Transverse colon (tissue), 4 donors: ENCODE results near the gene FCER2. TPM values are rescaled to one million over a fixed set of nuclear protein-coding genes. Genes with fewer than 3 reads are reported as not detected.
"Not testable (repeated sequence)": the region's sequence is repeated elsewhere in the genome, so short reads cannot be mapped to it uniquely, and the experiment has no call there.

Experiments used
- DNase-seq: peaks from one replicate; pipeline ENCODE4 v3.0.0-alpha.2; 2019
- H3K27ac ChIP-seq, 4 donors: fragments of 200-600 bp; sonication (generic); 2 replicates each; pipeline ENCODE4 v1.5.1; 2016 to 2018; ENCODE audit warnings: inconsistent platforms in 4 of 4
- H3K27me3 ChIP-seq: fragments of 200-600 bp; sonication (generic); 2 replicates; pipeline ENCODE4 v1.5.1; 2017; ENCODE audit warnings: inconsistent platforms
- H3K36me3 ChIP-seq, 4 donors: fragments of 200-600 bp; sonication (generic); 2 replicates each; pipeline ENCODE4 v1.5.1; 2017 to 2019; ENCODE audit warnings: inconsistent platforms in 4 of 4
- H3K4me1 ChIP-seq, 4 donors: fragments of 200-600 bp; sonication (generic); 2 replicates each; pipeline ENCODE4 v1.5.1; 2017 to 2020; ENCODE audit warnings: inconsistent platforms in 4 of 4
- H3K4me3 ChIP-seq, 4 donors: fragments of 200-600 bp; sonication (generic); 1 replicate in 1 of 4; 2 replicates in 3 of 4; pipeline versions ENCODE4 v1.5.1 to v1.6.1; 2017 to 2019; ENCODE audit warnings: inconsistent platforms in 4 of 4
- H3K9me3 ChIP-seq, 2 donors: fragments of 200-600 bp; sonication (generic); 2 replicates each; pipeline ENCODE4 v1.5.1; 2017 to 2019; ENCODE audit warnings: inconsistent platforms in 2 of 2
- CTCF ChIP-seq, 5 experiments: fragments of 200-600 bp in 3 of 5; fragments of 450-650 bp in 2 of 5; sonication (generic) in 3 of 5; IDR thresholded peaks; 1 replicate in 2 of 5; 2 replicates in 3 of 5; pipeline ENCODE4 v1.5.1; 2016 to 2017; ENCODE audit warnings: antibody characterized with exemption in 5 of 5, inconsistent platforms in 3 of 5, mild to moderate bottlenecking in 2 of 5, moderate library complexity in 1 of 5
- EP300 ChIP-seq: sonication (generic); formaldehyde crosslinking; IDR thresholded peaks from one replicate; pipeline ENCODE4 v1.6.1; 2017; ENCODE audit warnings: antibody characterized with exemption, low read depth
- POLR2A ChIP-seq: fragments of 450-650 bp; IDR thresholded peaks from one replicate; pipeline ENCODE4 v1.6.1; 2016; ENCODE audit warnings: antibody characterized with exemption, mild to moderate bottlenecking, moderate library complexity
- POLR2AphosphoS5 ChIP-seq, 3 donors: sonication (generic); formaldehyde crosslinking; IDR thresholded peaks; one replicate each; pipeline ENCODE4 v1.6.1; 2016; ENCODE audit warnings: antibody characterized with exemption in 3 of 3
- WGBS, 2 donors: methylation state at CpG; one replicate each; pipeline ENCODE4 v1.1.5; 2018; ENCODE audit warnings: low coverage in 1 of 2; 5-methylcytosine and 5-hydroxymethylcytosine counted together
- in situ Hi-C, 4 donors: fragments of 200-750 bp; cut with MboI; loops; one replicate each; pipeline versions ENCODE4 v1.15.0 to v1.15.1; 2017; ENCODE audit warnings: low sequenced_read_pairs in 3 of 4, low pct_ligation_motif_present in 1 of 4, low pct_unique_long_range_greater_than_20kb in 1 of 4
- intact Hi-C: fragments of 100-400 bp; cut with DNase I; formaldehyde crosslinking; loops from one replicate; pipeline ENCODE4 v1.15.1; 2023; ENCODE audit warnings: low total_unique reads
- total RNA-seq, 4 donors: library from RNA; depleted of rRNA; stranded (reverse); fragments of >200 nt; gene quantifications; one replicate each; pipeline ENCODE4 v1.1.0, GENCODE V29; 2016

The FCER2 gene
- total RNA-seq, 4 donors from 2014 or later: 0.27 to 10.1 (median 4.3) TPM; not detected in 1

DNA sequence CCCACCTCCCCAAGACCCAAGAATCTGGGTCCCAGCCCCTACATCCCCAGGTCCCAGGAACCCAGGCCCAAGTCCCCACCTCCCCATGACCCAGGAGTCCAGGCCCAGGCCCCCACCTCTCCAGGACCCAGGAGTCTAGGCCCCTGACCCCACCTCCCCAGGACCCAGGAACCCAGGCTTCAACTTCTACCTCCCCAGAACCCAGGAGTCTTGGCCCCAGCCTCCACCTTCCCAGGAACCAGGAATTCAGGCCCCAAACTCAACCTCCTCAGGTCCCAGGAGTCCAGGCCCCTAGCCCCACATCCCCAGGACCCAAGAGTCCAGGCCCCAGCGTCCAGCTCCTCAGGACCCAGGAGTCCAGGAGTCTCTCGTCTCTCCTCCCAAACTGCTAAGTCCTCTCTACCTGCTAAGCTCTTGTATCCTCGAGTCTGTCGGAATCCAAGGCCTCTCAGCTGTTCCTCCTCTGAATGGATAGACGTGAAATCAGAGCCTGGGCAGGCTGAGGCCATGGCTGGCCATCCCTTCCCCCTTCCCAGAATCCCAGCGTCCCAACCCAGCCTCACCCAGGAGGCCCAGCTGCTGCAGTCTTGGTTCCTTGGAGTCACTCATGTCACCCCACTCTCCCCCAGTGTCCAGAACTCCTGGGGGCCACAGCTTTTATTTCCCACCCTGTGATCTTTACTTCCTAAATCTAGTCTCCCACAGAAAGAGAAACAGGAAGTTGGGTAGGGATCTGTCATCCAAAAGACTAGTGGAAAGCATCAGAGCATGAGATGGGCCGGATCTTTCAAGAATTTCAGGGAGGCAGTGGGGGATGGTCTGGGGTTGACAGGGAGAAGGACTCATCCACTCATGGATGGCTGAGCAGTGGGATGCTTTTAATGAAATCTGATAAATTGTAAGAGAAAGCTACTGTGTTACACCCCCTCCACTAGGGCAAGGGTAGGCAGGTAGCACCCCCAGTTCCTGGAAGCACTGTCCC is 45.3 kb upstream of the FCER2 start, which contains the start of gene CD209:
Gene CD209 (minus strand): TSS at position 632 of the 982 bp plus-strand sequence. CDS start 23 bp downstream, at position 609.
- H3K9me3 ChIP-seq: no peaks in the 10 kb centered on the region
- no peak for DNase-seq
- H3K27ac ChIP-seq: peak within 1 kb of the TSS in 2 of 4 donors; percentile 1 to 24
- no peaks in the 10 kb centered on the region for H3K4me1 ChIP-seq
- H3K27me3 ChIP-seq: peaks cover 18% of the 10 kb centered on the region
- in situ Hi-C loops: no loop called here
- H3K36me3 ChIP-seq: no peaks in the 10 kb centered on the region
- no peak within 1 kb of the TSS for H3K4me3 ChIP-seq
- TF ChIP-seq EP300 (no peak), POLR2A (no peak), CTCF (IDR thresholded peaks at IDR 0.05) (no peak), POLR2AphosphoS5 (IDR thresholded peaks at IDR 0.05) (no peak)
- 55 to 60% methylated on average over 1 to 7 of the region's 7 CpGs for WGBS, 2 donors
- intact Hi-C loops: no loop called here

- H3K27ac ChIP-seq, intact Hi-C loops, H3K4me3 ChIP-seq, H3K9me3 ChIP-seq, DNase-seq, H3K4me1 ChIP-seq, H3K36me3 ChIP-seq, in situ Hi-C loops: not testable (repeated sequence)
- peaks cover 18% of the 10 kb centered on the region for H3K27me3 ChIP-seq
- WGBS, 2 donors: 85% methylated on average over 4 of the region's 4 CpGs; no CpG with 5 or more reads in 1 of the 2 donors
Observed at GRCh38 chr19:7746306-7746705, 44.4 kb upstream of the FCER2 start.

- no peaks in the 10 kb centered on the region for H3K36me3 ChIP-seq
- no peaks in the 10 kb centered on the region for H3K9me3 ChIP-seq
- 78% methylated on average over 12 of the region's 12 CpGs; no CpG with 5 or more reads in 1 of the 2 donors for WGBS, 2 donors
- DNase-seq: no peak
- in situ Hi-C loops (no loop called here), intact Hi-C loops (no loop called here)
- H3K4me3 ChIP-seq: no peak overlapping the region
- H3K27ac ChIP-seq: no peak overlapping the region
- no peak for TF ChIP-seq POLR2A
- no peak for TF ChIP-seq POLR2AphosphoS5 (IDR thresholded peaks at IDR 0.05)
- TF ChIP-seq CTCF (IDR thresholded peaks at IDR 0.05): no peak
- no peak for TF ChIP-seq EP300
- H3K27me3 ChIP-seq: peaks cover 18% of the 10 kb centered on the region
- H3K4me1 ChIP-seq: no peaks in the 10 kb centered on the region
Observed at GRCh38 chr19:7744871-7745650, 43.1 kb upstream of the FCER2 start.

DNA sequence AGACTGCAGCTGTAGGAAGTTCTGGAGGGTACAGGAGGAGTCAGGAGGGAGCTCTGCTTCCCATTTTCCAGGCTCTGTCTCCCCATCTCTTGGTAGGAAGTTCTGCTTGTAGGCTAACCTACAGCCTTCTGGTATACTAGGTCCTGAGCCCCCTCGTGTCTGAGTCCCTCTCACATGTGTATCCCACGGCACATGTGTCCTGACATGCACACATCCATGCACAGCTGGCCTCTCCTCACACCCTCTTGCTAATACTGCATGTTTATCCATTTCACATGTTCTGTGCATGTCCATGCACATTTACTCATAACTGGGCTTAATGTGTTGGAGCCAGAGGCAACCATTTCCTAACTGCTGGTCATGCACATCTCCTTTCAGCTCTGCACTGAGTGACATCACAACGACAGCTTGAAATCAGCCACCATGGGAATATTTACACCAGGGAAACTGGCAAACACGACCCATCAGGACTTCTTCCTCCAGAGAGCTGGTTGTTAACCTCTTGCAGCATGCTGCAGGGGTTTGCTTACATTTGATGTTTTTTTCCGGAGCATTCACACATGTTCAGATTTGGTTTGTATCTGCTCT is 42.4 kb upstream of the FCER2 start:
- H3K36me3 ChIP-seq: no peaks in the 10 kb centered on the region
- H3K9me3 ChIP-seq: no peaks in the 10 kb centered on the region
- no peak overlapping the region for H3K27ac ChIP-seq
- DNase-seq: no peak
- in situ Hi-C loops (no loop called here), intact Hi-C loops (no loop called here)
- no peak for TF ChIP-seq POLR2A
- no peak for TF ChIP-seq EP300
- TF ChIP-seq CTCF (IDR thresholded peaks at IDR 0.05): no peak
- TF ChIP-seq POLR2AphosphoS5 (IDR thresholded peaks at IDR 0.05): no peak
- H3K27me3 ChIP-seq: peaks cover 18% of the 10 kb centered on the region
- no peaks in the 10 kb centered on the region for H3K4me1 ChIP-seq
- WGBS, 2 donors: 44 to 50% methylated on average over 2 to 5 of the region's 5 CpGs
- H3K4me3 ChIP-seq: no peak overlapping the region
